ENCODE results near the gene PRKD1.

PRKD1 gene

DNA sequence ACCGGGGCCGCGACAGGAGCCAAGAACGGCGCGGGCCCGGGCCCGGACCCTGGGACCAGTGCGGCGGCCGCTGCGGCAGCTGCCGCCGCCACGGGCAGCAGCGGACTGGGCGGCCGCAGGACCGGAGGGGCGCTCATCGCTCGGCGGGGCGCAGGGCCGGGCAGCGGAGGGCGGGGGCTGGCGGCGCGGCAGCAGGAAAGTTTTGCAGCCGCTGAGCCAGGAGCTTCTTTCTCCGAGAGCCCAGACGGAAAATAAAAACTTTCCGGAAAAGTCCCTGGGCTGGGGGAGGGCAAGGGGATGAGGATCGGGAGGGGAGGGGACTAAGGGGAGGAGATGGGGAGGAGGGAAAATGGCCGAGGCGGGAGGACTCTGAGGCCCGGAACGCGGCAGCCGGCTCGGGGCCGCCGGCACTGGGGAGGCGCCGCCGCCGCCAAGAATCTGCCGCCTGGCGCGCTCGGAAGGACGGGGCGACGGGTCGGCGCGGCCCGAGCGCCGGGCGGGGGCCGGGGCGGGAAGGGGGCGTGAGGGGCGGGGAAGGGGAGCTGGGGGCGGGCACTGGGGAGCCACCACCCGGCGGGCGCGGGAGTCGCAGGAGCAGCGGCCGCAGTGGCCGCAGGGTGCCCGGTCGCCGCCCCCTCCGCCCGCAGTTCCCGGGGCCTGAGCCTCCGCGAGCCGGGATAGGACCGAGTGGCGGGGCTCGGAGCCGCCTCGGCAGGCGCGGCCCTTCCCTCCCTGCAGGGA is at the start of gene PRKD1:
PRKD1 (minus strand) TSS at position 472 of the 741 bp plus-strand sequence.
- DNase-seq (ENCODE audit: low read depth, low spot score), result no peak

DNA sequence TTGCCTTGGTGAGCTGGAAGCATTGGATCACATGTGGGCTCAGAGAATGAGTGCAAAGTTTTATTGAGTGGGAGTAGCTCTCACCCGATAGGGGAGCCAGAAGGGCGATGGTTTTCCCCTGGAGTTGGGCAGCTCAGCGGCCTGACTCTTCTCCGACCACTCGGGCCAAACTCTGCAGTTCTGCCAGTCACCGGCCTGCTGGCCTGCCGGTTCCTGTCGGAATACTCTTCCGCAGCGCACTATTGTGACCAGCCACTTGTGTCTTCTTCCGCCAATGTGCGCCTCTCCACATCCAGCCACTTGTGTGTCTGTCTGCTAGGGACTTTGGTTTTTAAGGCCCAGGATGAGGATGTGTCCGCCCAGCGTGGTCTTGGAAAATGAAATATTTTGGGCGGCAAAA is 43.5 kb upstream of the PRKD1 start:
- DNase-seq (ENCODE audit: low read depth, low spot score), result no peak
- H3K4me3 ChIP-seq (ENCODE audit: insufficient read length, low read depth), result no peak overlapping the region
- TF ChIP-seq ZNF274 (IDR thresholded peaks at IDR 0.05; ENCODE audit: low read depth, low read length), result no peak
- no peak for TF ChIP-seq YY1 (IDR thresholded peaks at IDR 0.05; ENCODE audit: insufficient read depth, insufficient read length)
- TF ChIP-seq SUZ12 (IDR thresholded peaks at IDR 0.05; ENCODE audit: extremely low read depth, insufficient read depth, insufficient read length), result no peak
- H3K9ac ChIP-seq (ENCODE audit: insufficient read length, low read depth), result no peak overlapping the region
- no peaks in the 10 kb centered on the region for H3K4me1 ChIP-seq (ENCODE audit: insufficient read depth, insufficient read length)
- H3K9me3 ChIP-seq (ENCODE audit: insufficient read depth, low read length), result no peaks in the 10 kb centered on the region
- no peaks in the 10 kb centered on the region for H3K27me3 ChIP-seq (ENCODE audit: insufficient read depth, insufficient read length)
- H3K36me3 ChIP-seq (ENCODE audit: insufficient read depth, insufficient read length, low read length), result no peaks in the 10 kb centered on the region

More for the DNA sequence above, at the start of gene PRKD1:
- TF ChIP-seq ZNF274 (IDR thresholded peaks at IDR 0.05; ENCODE audit: low read depth, low read length) (no peak), SUZ12 (IDR thresholded peaks at IDR 0.05; ENCODE audit: extremely low read depth, insufficient read depth, insufficient read length) (no peak), YY1 (IDR thresholded peaks at IDR 0.05; ENCODE audit: insufficient read depth, insufficient read length) (no peak)
- Histone ChIP-seq H3K4me1 (ENCODE audit: insufficient read depth, insufficient read length) (no peaks in the 10 kb centered on the region), H3K36me3 (ENCODE audit: insufficient read depth, insufficient read length, low read length) (no peaks in the 10 kb centered on the region), H3K27me3 (ENCODE audit: insufficient read depth, insufficient read length) (no peaks in the 10 kb centered on the region), H3K9me3 (ENCODE audit: insufficient read depth, low read length) (no peaks in the 10 kb centered on the region), H3K9ac (ENCODE audit: insufficient read length, low read depth) (peak within 1 kb of the TSS; percentile 80), H3K4me3 (ENCODE audit: insufficient read length, low read depth) (peak within 1 kb of the TSS; percentile 65)

DNA sequence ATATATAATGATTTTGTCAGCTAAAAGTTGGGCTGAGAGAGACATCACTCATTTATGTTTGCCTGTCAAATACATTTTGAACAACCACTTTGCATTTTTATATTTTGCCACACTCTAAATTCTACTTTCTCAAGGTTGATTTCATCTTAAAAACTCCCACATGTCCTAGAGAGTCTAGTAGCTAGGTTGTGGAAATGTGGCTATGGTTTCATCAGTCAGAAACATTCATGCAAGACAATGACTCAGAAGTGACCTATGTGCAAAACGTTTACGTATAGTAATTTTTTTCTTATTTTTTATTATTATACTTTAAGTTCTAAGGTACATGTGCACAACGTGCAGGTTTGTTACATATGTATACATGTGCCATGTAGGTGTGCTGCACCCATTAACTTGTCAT is 27.4 kb upstream of the PRKD1 start:
- Histone ChIP-seq H3K9me3 (ENCODE audit: insufficient read depth, low read length) (no peaks in the 10 kb centered on the region), H3K4me1 (ENCODE audit: insufficient read depth, insufficient read length) (no peaks in the 10 kb centered on the region), H3K36me3 (ENCODE audit: insufficient read depth, insufficient read length, low read length) (no peaks in the 10 kb centered on the region), H3K4me3 (ENCODE audit: insufficient read length, low read depth) (no peak overlapping the region), H3K9ac (ENCODE audit: insufficient read length, low read depth) (no peak overlapping the region), H3K27me3 (ENCODE audit: insufficient read depth, insufficient read length) (no peaks in the 10 kb centered on the region)
- DNase-seq (ENCODE audit: low read depth, low spot score), result no peak
- TF ChIP-seq SUZ12 (IDR thresholded peaks at IDR 0.05; ENCODE audit: extremely low read depth, insufficient read depth, insufficient read length), result no peak
- TF ChIP-seq YY1 (IDR thresholded peaks at IDR 0.05; ENCODE audit: insufficient read depth, insufficient read length), result no peak
- no peak for TF ChIP-seq ZNF274 (IDR thresholded peaks at IDR 0.05; ENCODE audit: low read depth, low read length)

DNA sequence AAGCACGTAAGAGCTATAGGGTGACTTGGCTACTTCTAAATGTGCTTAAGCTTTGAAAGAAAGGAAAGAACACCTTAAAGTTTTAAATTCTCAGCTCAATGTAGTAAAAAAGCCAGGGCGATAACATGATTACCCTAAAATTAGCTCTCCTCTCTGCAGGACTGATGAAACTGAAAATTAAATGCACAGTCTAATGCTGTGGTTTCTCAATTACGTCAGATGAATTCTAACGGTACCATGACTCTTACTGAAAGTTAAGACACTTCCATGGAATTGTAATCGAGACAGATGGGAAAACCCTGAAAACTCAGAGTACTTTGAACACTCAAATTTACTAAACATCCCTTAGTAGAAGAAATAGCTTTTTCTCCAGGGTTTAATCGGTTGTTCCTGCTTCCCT is 25.9 kb upstream of the PRKD1 start:
- no peaks in the 10 kb centered on the region for H3K4me1 ChIP-seq (ENCODE audit: insufficient read depth, insufficient read length)
- no peak overlapping the region for H3K9ac ChIP-seq (ENCODE audit: insufficient read length, low read depth)
- no peaks in the 10 kb centered on the region for H3K27me3 ChIP-seq (ENCODE audit: insufficient read depth, insufficient read length)
- H3K9me3 ChIP-seq (ENCODE audit: insufficient read depth, low read length), result no peaks in the 10 kb centered on the region
- no peak for TF ChIP-seq SUZ12 (IDR thresholded peaks at IDR 0.05; ENCODE audit: extremely low read depth, insufficient read depth, insufficient read length)
- no peak for TF ChIP-seq ZNF274 (IDR thresholded peaks at IDR 0.05; ENCODE audit: low read depth, low read length)
- no peak for TF ChIP-seq YY1 (IDR thresholded peaks at IDR 0.05; ENCODE audit: insufficient read depth, insufficient read length)
- H3K36me3 ChIP-seq (ENCODE audit: insufficient read depth, insufficient read length, low read length), result no peaks in the 10 kb centered on the region
- no peak overlapping the region for H3K4me3 ChIP-seq (ENCODE audit: insufficient read length, low read depth)
- DNase-seq (ENCODE audit: low read depth, low spot score), result no peak

DNA sequence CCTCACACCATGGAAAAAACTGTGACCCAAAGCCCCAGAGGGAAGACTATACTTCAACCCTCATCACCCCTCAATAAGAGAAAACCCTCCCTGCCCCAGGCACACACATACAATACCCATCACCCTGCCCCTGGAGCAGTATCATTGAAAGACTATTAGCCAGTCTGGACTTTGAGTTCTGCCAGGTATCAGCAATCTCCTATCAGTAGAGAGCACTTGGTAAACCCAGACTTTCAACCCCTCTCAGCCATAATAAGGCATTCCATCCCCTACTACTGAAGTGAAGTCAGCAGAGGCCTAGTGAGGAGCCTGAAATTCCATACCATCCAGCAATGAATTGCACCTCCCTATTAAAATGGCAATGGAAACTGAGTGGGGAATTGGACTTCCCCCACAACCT is 16.4 kb upstream of the PRKD1 start:
- H3K9ac ChIP-seq (ENCODE audit: insufficient read length, low read depth), result no peak overlapping the region
- no peaks in the 10 kb centered on the region for H3K36me3 ChIP-seq (ENCODE audit: insufficient read depth, insufficient read length, low read length)
- no peaks in the 10 kb centered on the region for H3K4me1 ChIP-seq (ENCODE audit: insufficient read depth, insufficient read length)
- no peak for DNase-seq (ENCODE audit: low read depth, low spot score)
- TF ChIP-seq ZNF274 (IDR thresholded peaks at IDR 0.05; ENCODE audit: low read depth, low read length), result no peak
- peaks cover 7% of the 10 kb centered on the region; the same call in 1 of the 2 replicates for H3K9me3 ChIP-seq (ENCODE audit: insufficient read depth, low read length)
- H3K27me3 ChIP-seq (ENCODE audit: insufficient read depth, insufficient read length), result no peaks in the 10 kb centered on the region
- no peak overlapping the region for H3K4me3 ChIP-seq (ENCODE audit: insufficient read length, low read depth)

DNA sequence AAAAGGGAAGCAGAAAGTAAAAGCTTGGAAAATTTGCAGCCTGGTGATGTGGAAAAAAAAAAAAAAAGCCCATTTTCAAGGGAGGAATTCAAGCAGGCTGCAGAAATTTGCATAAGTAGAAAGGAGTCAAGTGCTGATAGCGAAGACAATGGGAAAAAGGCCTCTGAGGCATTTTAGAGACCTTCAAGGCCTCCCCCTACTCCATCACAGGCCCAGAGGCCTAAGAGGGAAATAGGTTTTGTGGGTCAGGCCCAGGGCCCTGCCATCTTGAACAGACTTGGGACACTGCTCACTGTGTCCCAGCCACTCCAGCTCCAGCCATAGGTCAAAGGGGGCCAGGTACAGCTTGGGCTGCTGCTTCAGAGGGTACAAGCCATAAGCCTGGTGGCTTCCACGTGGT is 13.8 kb upstream of the PRKD1 start:
- TF ChIP-seq YY1 (IDR thresholded peaks at IDR 0.05; ENCODE audit: insufficient read depth, insufficient read length), result peak; percentile 38
- no peak for TF ChIP-seq SUZ12 (IDR thresholded peaks at IDR 0.05; ENCODE audit: extremely low read depth, insufficient read depth, insufficient read length)

DNA sequence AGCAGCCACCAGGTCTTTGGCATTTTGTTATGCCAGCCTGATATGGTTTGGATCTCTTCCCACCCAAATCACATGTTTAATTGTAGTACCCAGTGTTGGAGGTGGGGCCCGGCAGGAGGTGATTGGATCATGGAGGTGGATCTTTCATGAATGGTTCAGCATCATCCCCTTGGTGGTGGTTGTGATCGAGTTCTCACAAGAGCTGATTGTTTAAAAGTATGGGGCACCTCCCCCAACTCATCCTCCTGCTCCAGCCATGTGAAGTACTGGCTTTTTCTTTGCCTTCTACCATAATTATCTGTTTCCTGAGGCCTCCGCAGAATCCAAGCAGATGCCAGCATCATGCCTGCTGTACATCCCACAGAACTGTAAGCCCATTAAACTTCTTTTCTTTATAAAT is 12.8 kb upstream of the PRKD1 start:
- DNase-seq (ENCODE audit: low read depth, low spot score), result no peak
- no peak overlapping the region for H3K9ac ChIP-seq (ENCODE audit: insufficient read length, low read depth)
- TF ChIP-seq YY1 (IDR thresholded peaks at IDR 0.05; ENCODE audit: insufficient read depth, insufficient read length) (no peak), ZNF274 (IDR thresholded peaks at IDR 0.05; ENCODE audit: low read depth, low read length) (no peak), SUZ12 (IDR thresholded peaks at IDR 0.05; ENCODE audit: extremely low read depth, insufficient read depth, insufficient read length) (no peak)
- no peak overlapping the region for H3K4me3 ChIP-seq (ENCODE audit: insufficient read length, low read depth)
- H3K27me3 ChIP-seq (ENCODE audit: insufficient read depth, insufficient read length), result no peaks in the 10 kb centered on the region
- H3K4me1 ChIP-seq (ENCODE audit: insufficient read depth, insufficient read length), result no peaks in the 10 kb centered on the region
- no peaks in the 10 kb centered on the region for H3K36me3 ChIP-seq (ENCODE audit: insufficient read depth, insufficient read length, low read length)
- H3K9me3 ChIP-seq (ENCODE audit: insufficient read depth, low read length), result peaks cover 7% of the 10 kb centered on the region; the same call in 1 of the 2 replicates

More for the DNA sequence above, 13.8 kb upstream of the PRKD1 start:
- no peak overlapping the region for H3K9ac ChIP-seq (ENCODE audit: insufficient read length, low read depth)
- no peaks in the 10 kb centered on the region for H3K27me3 ChIP-seq (ENCODE audit: insufficient read depth, insufficient read length)
- no peaks in the 10 kb centered on the region for H3K4me1 ChIP-seq (ENCODE audit: insufficient read depth, insufficient read length)
- no peaks in the 10 kb centered on the region for H3K36me3 ChIP-seq (ENCODE audit: insufficient read depth, insufficient read length, low read length)
- peak; percentile 67 for DNase-seq (ENCODE audit: low read depth, low spot score)
- peaks cover 7% of the 10 kb centered on the region; the same call in 1 of the 2 replicates for H3K9me3 ChIP-seq (ENCODE audit: insufficient read depth, low read length)
- no peak overlapping the region for H3K4me3 ChIP-seq (ENCODE audit: insufficient read length, low read depth)
